ENCODE measurements around the gene ZNF277. TPM values are rescaled to one million over a fixed set of nuclear protein-coding genes. Genes with fewer than 3 reads are reported as not detected.

Gene ZNF277
- total and polyA plus RNA-seq, 2 donors (not counting 3 experiments of a cell fraction or from before 2014, with no cell fraction given), result 7.8 to 22.6 TPM

DNA sequence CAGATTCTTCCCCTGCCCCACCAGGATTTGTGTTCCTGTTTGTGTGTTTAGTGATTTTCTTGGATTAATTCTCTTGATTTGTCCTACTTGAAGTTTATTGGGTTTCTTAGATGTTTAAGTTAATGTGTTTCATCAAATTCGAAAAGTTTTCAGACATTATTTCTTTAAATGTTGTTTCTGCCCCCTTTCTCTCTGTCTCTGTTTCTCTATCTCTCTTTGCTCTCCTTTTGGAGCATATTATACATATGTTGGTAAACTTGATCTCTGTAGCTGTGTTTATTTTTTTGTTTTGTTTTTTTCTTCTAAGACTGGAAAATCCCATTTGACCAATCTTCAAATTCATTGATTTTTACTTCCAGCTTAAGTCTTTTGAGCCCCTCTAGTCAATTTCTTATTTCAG is 115.6 kb downstream of the ZNF277 start:
- no peak for DNase-seq (ENCODE audit: low read depth, low spot score)
- no peaks in the 10 kb centered on the region for H3K79me2 ChIP-seq (ENCODE audit: control insufficient read depth, insufficient read depth, low read length)
- intact Hi-C loops (cut with micrococcal nuclease), result no loop called here
- H3K27ac ChIP-seq (ENCODE audit: insufficient read depth, low read depth, low read length), result no peak overlapping the region
- TF ChIP-seq JUN (IDR thresholded peaks at IDR 0.05; ENCODE audit: borderline replicate concordance, insufficient read depth, insufficient read length, low read depth), result no peak
- TF ChIP-seq, protein P1, sequence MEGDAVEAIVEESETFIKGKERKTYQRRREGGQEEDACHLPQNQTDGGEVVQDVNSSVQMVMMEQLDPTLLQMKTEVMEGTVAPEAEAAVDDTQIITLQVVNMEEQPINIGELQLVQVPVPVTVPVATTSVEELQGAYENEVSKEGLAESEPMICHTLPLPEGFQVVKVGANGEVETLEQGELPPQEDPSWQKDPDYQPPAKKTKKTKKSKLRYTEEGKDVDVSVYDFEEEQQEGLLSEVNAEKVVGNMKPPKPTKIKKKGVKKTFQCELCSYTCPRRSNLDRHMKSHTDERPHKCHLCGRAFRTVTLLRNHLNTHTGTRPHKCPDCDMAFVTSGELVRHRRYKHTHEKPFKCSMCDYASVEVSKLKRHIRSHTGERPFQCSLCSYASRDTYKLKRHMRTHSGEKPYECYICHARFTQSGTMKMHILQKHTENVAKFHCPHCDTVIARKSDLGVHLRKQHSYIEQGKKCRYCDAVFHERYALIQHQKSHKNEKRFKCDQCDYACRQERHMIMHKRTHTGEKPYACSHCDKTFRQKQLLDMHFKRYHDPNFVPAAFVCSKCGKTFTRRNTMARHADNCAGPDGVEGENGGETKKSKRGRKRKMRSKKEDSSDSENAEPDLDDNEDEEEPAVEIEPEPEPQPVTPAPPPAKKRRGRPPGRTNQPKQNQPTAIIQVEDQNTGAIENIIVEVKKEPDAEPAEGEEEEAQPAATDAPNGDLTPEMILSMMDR (IDR thresholded peaks at IDR 0.05; ENCODE audit: extremely low read depth in 1 of 2, insufficient read depth in 1 of 2, low read depth in 1 of 2, low read length in 2 of 2), result no peak
- no peak for TF ChIP-seq MAX (IDR thresholded peaks at IDR 0.05; ENCODE audit: insufficient read depth, insufficient read length)
- no peak for TF ChIP-seq POLR2AphosphoS5 (IDR thresholded peaks at IDR 0.05; ENCODE audit: insufficient read depth, low read depth, low read length)
- TF ChIP-seq MYC (IDR thresholded peaks at IDR 0.05; ENCODE audit: low read depth, low read length), result no peak
- TF ChIP-seq POLR2A (IDR thresholded peaks at IDR 0.05; ENCODE audit: low read depth, low read length), result no peak
- no peak for TF ChIP-seq FOS (IDR thresholded peaks at IDR 0.05; ENCODE audit: borderline replicate concordance, insufficient read depth, low read length)
- TF ChIP-seq EZH2 (IDR thresholded peaks at IDR 0.05; ENCODE audit: borderline replicate concordance, low read depth, low read length, severe bottlenecking), result no peak
- no peak for TF ChIP-seq GATA2 (IDR thresholded peaks at IDR 0.05; ENCODE audit: insufficient read depth, insufficient read length, low read depth, low read length)
- H2AFZ ChIP-seq (ENCODE audit: low read depth, low read length), result no peak overlapping the region
- CTCF ChIA-PET, result interaction anchor here (1.8 kb wide), 1 partner anchor 11 kb away, joined by 4 read pairs; no protein-coding TSS in a partner anchor
- no peak for FAIRE-seq
- no peak overlapping the region for H3K4me3 ChIP-seq (replicated peaks in 1 of 3; ENCODE audit: insufficient read depth in 1 of 3, low read depth in 1 of 3, low read length in 3 of 3)
- no peaks in the 10 kb centered on the region for H3K9me1 ChIP-seq (replicated peaks; ENCODE audit: control insufficient read depth, extremely low read depth, insufficient read depth, low read length)
- no peak overlapping the region for H3K9ac ChIP-seq (replicated peaks; ENCODE audit: extremely low read depth, insufficient read depth, low read length)
- H3K4me1 ChIP-seq (ENCODE audit: control insufficient read depth, extremely low read depth, insufficient read depth, low read length), result no peaks in the 10 kb centered on the region
- H3K9me3 ChIP-seq (replicated peaks; ENCODE audit: control insufficient read depth, insufficient read depth, low read length), result no peaks in the 10 kb centered on the region
- POLR2A ChIA-PET, result no interaction called here
- no peaks in the 10 kb centered on the region for H3K36me3 ChIP-seq (ENCODE audit: control insufficient read depth in 2 of 2, extremely low read depth in 1 of 2, insufficient read depth in 2 of 2, low read length in 2 of 2)
- dilution Hi-C loops (cut with MboI; ENCODE audit: extremely low pct_ligation_motif_present, low sequenced_read_pairs), result no loop called here
- H3K27me3 ChIP-seq (ENCODE audit: control insufficient read depth in 2 of 2, insufficient read depth in 2 of 2, low read length in 2 of 2), result no peaks in the 10 kb centered on the region
- H3K4me2 ChIP-seq (ENCODE audit: insufficient read depth, low read length), result no peak overlapping the region
- BruUV-seq (replicated peaks), result no TSS peak
- no peaks in the 10 kb centered on the region for H4K20me1 ChIP-seq (replicated peaks; ENCODE audit: control insufficient read depth, extremely low read depth, insufficient read depth, low read length)

Measured in endothelial cell of umbilical vein (primary cell).